NCI-H2227 (cell line): ENCODE data around the gene SLC6A12.

Experiments used
- DNase-seq: peaks from one replicate; lab custom pipeline; 2025; ENCODE audit not compliant: unreplicated experiment; lab: John Stamatoyannopoulos, UW

SLC6A12 gene

GRCh38 chr12:165862-166368 lies 48.0 kb downstream of the SLC6A12 start:
- no peak for DNase-seq

GRCh38 chr12:164207-164606 lies 49.8 kb downstream of the SLC6A12 start:
- DNase-seq = peak; percentile 0

GRCh38 chr12:163406-163986 lies 50.5 kb downstream of the SLC6A12 start:
- DNase-seq = no peak

GRCh38 chr12:162467-163307 lies 51.3 kb downstream of the SLC6A12 start:
- no peak for DNase-seq

- DNase-seq = no peak
These were observed 52.1 kb downstream of the SLC6A12 start for GRCh38 chr12:161823-162222.

- DNase-seq = no peak
These were observed 53.1 kb downstream of the SLC6A12 start for GRCh38 chr12:160858-161257.

- no peak for DNase-seq
These were observed 54.7 kb downstream of the SLC6A12 start for GRCh38 chr12:159156-159782.

- no peak for DNase-seq
These were observed 56.3 kb downstream of the SLC6A12 start for GRCh38 chr12:157644-158043.

GRCh38 chr12:156945-157344 lies 57.0 kb downstream of the SLC6A12 start:
- no peak for DNase-seq

GRCh38 chr12:155646-156045 lies 58.3 kb downstream of the SLC6A12 start:
- no peak for DNase-seq

- DNase-seq = no peak
These were observed 59.0 kb downstream of the SLC6A12 start for GRCh38 chr12:155006-155405.

GRCh38 chr12:154058-154457 lies 59.9 kb downstream of the SLC6A12 start:
- DNase-seq = no peak

GRCh38 chr12:153080-153746 lies 60.7 kb downstream of the SLC6A12 start:
- peak; percentile 28 for DNase-seq

GRCh38 chr12:152440-152839 lies 61.5 kb downstream of the SLC6A12 start:
- no peak for DNase-seq

GRCh38 chr12:151579-151978 lies 62.4 kb downstream of the SLC6A12 start:
- DNase-seq = no peak

- no peak for DNase-seq
These were observed 65.1 kb downstream of the SLC6A12 start for GRCh38 chr12:148676-149416.

- DNase-seq = no peak
These were observed 66.7 kb downstream of the SLC6A12 start for GRCh38 chr12:147242-147641.

- DNase-seq = no peak
These were observed 68.5 kb downstream of the SLC6A12 start for GRCh38 chr12:145369-145960.

GRCh38 chr12:144650-145284 lies 69.2 kb downstream of the SLC6A12 start:
- DNase-seq = no peak
